ENCODE results near the gene NOB1. TPM values are rescaled to one million over a fixed set of nuclear protein-coding genes. Genes with fewer than 3 reads are reported as not detected.

Gene NOB1
- total and polyA plus RNA-seq, 7 donors, result 21.0 to 49.1 (median 36.0) TPM

DNA sequence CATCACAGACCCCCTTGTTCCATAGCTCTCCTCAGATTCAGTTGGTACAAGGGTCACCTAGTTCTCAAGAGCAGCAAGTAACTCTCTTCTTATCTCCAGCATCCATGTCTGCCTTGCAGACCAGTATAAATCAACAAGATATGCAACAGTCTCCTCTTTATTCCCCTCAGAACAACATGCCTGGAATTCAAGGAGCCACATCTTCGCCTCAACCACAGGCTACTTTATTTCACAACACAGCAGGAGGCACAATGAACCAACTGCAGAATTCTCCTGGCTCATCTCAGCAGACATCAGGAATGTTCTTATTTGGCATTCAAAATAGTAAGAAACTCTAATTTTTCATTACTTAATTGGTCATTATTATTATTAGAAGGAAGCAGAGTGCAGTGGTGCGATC lies 60.8 kb downstream of the NOB1 start:
- peaks cover 15 to 82% (median 41%) of the 10 kb centered on the region in 4 donors for H3K36me3 ChIP-seq
- no peak overlapping the region for H3K4me3 ChIP-seq
- no peak for DNase-seq
- 99% methylated on average over 2 of the region's 2 CpGs for WGBS, 2 donors
- no peak for TF ChIP-seq EP300 (IDR thresholded peaks at IDR 0.05)
- TF ChIP-seq, protein P1, sequence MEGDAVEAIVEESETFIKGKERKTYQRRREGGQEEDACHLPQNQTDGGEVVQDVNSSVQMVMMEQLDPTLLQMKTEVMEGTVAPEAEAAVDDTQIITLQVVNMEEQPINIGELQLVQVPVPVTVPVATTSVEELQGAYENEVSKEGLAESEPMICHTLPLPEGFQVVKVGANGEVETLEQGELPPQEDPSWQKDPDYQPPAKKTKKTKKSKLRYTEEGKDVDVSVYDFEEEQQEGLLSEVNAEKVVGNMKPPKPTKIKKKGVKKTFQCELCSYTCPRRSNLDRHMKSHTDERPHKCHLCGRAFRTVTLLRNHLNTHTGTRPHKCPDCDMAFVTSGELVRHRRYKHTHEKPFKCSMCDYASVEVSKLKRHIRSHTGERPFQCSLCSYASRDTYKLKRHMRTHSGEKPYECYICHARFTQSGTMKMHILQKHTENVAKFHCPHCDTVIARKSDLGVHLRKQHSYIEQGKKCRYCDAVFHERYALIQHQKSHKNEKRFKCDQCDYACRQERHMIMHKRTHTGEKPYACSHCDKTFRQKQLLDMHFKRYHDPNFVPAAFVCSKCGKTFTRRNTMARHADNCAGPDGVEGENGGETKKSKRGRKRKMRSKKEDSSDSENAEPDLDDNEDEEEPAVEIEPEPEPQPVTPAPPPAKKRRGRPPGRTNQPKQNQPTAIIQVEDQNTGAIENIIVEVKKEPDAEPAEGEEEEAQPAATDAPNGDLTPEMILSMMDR (IDR thresholded peaks at IDR 0.05), result no peak
- TF ChIP-seq POLR2AphosphoS5 (IDR thresholded peaks at IDR 0.05), result no peak
- H3K27me3 ChIP-seq, result no peaks in the 10 kb centered on the region
- intact Hi-C loops (cut with DNase I), result loop anchor here (10.0 kb wide), 1 partner anchor 299 kb away; no protein-coding TSS in a partner anchor
- H3K9me3 ChIP-seq, result no peaks in the 10 kb centered on the region
- H3K4me1 ChIP-seq, result peaks cover 0 to 14% (median 7%) of the 10 kb centered on the region in 4 donors
- no peak overlapping the region for H3K27ac ChIP-seq

DNA sequence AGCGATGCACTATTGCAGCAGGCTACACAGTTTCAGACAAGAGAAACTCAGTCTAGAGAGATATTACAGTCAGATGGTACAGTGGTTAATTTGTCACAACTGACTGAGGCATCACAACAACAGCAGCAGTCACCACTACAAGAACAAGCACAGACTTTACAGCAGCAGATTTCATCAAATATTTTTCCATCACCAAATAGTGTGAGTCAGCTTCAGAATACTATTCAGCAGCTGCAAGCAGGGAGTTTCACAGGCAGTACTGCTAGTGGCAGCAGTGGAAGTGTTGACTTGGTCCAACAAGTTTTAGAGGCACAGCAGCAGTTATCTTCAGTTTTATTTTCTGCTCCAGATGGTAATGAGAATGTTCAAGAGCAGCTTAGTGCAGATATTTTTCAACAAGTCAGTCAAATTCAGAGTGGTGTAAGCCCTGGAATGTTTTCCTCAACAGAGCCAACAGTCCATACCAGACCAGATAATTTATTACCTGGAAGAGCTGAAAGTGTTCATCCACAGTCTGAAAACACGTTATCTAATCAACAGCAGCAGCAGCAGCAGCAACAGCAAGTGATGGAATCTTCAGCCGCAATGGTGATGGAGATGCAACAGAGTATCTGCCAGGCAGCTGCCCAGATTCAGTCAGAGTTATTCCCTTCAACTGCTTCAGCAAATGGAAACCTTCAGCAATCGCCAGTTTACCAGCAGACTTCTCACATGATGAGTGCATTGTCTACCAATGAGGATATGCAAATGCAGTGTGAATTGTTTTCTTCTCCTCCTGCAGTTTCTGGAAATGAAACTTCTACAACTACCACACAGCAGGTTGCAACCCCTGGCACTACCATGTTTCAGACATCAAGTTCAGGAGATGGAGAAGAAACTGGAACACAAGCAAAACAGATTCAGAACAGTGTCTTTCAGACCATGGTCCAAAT lies 62.5 kb downstream of the NOB1 start:
- peaks cover 15 to 77% (median 39%) of the 10 kb centered on the region in 4 donors for H3K36me3 ChIP-seq
- peak overlapping the region in 2 of 4 donors; percentile 24 to 46 for H3K27ac ChIP-seq
- TF ChIP-seq EP300 (IDR thresholded peaks at IDR 0.05), result no peak
- TF ChIP-seq, protein P1 (IDR thresholded peaks at IDR 0.05), result no peak
- TF ChIP-seq POLR2A (IDR thresholded peaks at IDR 0.05), result no peak
- TF ChIP-seq POLR2AphosphoS5 (IDR thresholded peaks at IDR 0.05), result no peak
- WGBS, 2 donors, result 86 to 90% methylated on average over 4 of the region's 4 CpGs
- H3K4me1 ChIP-seq, result peaks cover 0 to 14% (median 7%) of the 10 kb centered on the region in 4 donors
- H3K4me3 ChIP-seq, result no peak overlapping the region
- H3K9me3 ChIP-seq, result no peaks in the 10 kb centered on the region
- no peak for DNase-seq
- intact Hi-C loops (cut with DNase I), result loop anchor here (10.0 kb wide), 1 partner anchor 297 kb away; no protein-coding TSS in a partner anchor
- H3K27me3 ChIP-seq, result no peaks in the 10 kb centered on the region

Small RNAs within 50 kb of the gene (small RNA-seq; reads per million reads assigned to genes)
- 0 reads per million in 3 donors for gene RF00091

Other genes starting within 250 kb of the NOB1 start
- 10 to 100 TPM; 39.4 to 57.1 (median 49.0) TPM for gene NFAT5, start 189.0 kb downstream of the NOB1 start, total RNA-seq
- 1 to 10 TPM; 1.2 to 8.6 (median 1.6) TPM for gene NFAT5, start 189.0 kb downstream of the NOB1 start, polyA plus RNA-seq
- 10 to 100 TPM; 14.5 to 56.0 (median 30.3) TPM for gene NQO1, start 28.4 kb downstream of the NOB1 start, total RNA-seq
- 100 to 1,000 TPM; 113 to 250 (median 166) TPM for gene NQO1, start 28.4 kb downstream of the NOB1 start, polyA plus RNA-seq
- 10 to 100 TPM; 11.4 to 23.9 (median 19.9) TPM for gene WWP2, start 7.4 kb upstream of the NOB1 start, total RNA-seq
- 10 to 100 TPM; 28.8 to 59.0 (median 37.9) TPM for gene WWP2, start 7.4 kb upstream of the NOB1 start, polyA plus RNA-seq
- under 1 TPM in 2 of 4 donors, not detected in 2; 0.66 to 0.83 TPM for gene CLEC18A, start 196.4 kb upstream of the NOB1 start, total RNA-seq
- gene CLEC18A, start 196.4 kb upstream of the NOB1 start, polyA plus RNA-seq, result 1 to 10 TPM in 1 of 3 donors, under 1 TPM in 2; 0.60 to 2.2 (median 0.69) TPM

Measured in sigmoid colon (tissue), 7 donors.